ENCODE data around the gene ATP1A3.

DNA sequence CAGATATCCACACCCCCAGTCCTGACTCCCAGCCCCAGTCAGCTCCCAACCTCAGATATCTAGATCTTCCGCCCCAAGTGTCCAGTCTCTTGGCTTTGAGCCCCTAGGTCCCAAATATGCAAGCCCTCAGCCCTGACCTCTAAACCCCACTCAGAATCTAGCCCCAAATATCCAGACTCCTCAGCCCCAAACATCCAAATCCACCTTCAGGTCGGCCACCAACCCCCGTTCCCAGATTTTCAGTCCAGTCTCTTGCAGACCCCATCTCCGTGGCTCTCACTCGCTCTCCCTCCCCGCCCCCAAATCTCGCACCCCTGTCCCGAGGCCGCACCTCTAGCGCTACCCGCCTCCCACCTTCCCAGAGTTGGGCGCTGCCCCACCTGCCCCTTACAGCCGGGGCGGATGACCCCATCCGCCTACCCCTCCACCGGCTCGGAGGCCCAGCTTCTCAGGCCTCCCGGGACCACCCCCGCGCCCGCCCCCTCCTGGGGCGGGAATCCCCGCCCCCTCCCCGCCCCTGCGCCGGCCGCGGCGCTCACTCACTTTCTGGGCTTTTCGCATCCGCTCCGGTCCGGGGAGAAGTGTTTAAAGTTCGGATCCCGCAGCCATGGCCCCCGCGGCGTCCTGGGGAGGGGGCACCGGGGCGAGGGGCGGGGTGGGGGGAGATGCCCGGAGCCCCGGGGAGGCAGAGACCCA, 66.4 kb downstream of the ATP1A3 start:
- TF ChIP-seq, protein P1, sequence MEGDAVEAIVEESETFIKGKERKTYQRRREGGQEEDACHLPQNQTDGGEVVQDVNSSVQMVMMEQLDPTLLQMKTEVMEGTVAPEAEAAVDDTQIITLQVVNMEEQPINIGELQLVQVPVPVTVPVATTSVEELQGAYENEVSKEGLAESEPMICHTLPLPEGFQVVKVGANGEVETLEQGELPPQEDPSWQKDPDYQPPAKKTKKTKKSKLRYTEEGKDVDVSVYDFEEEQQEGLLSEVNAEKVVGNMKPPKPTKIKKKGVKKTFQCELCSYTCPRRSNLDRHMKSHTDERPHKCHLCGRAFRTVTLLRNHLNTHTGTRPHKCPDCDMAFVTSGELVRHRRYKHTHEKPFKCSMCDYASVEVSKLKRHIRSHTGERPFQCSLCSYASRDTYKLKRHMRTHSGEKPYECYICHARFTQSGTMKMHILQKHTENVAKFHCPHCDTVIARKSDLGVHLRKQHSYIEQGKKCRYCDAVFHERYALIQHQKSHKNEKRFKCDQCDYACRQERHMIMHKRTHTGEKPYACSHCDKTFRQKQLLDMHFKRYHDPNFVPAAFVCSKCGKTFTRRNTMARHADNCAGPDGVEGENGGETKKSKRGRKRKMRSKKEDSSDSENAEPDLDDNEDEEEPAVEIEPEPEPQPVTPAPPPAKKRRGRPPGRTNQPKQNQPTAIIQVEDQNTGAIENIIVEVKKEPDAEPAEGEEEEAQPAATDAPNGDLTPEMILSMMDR (IDR thresholded peaks at IDR 0.05), result no peak
- no peak for TF ChIP-seq POLR2A (IDR thresholded peaks at IDR 0.05)

Measured in adrenal gland (tissue), 5 donors.